Measurements from ENCODE around the gene MEGF9.

MEGF9 gene

GRCh38 chr9:120730654-120731514 is 16.6 kb upstream of the MEGF9 start:
- peak; percentile 63 for DNase-seq (ENCODE audit: low spot score)

DNA sequence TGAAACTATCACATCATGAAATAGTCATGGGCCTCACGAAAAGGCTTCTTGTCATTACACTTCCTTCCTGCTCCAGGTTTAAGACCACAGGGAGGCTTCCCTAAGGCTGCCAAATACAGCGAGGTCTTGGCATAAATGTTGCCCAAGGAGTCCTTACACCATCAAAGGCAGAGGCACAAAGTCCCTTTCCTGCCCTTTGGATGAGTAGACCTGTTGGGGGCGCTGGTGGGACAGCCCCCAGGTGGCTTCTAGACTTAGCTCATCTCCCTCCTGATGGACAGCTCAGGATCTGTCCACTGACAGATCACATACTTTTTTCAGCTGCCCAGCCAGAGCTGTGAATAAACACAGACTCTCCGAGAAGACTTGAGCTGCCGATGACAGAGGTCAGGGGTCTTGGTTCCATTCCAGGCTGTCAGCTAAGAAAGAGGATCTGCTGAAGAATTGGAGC is 15.5 kb upstream of the MEGF9 start:
- DNase-seq (ENCODE audit: low spot score): peak; percentile 71

- DNase-seq (ENCODE audit: low spot score): no peak
These were observed 12.2 kb upstream of the MEGF9 start for GRCh38 chr9:120726484-120726883.

DNA sequence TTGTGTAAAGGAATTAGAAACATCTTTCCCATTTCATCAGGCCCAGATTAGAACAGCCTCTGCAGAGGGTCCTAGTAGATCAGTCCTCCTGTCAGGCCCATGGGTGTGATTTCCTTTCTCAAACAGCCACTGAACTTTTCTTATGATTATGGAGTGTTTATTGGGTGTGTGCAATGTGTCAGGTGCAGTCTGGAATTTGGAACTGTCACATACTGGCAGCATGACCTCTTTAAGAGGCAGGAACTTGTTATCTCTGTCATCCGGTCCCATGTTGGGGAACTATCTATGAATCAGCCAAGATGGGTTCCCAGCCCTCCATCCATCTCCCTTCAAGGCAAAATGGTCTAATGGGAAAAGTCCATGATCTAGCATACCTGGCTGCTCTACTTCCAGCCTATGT is 11.6 kb upstream of the MEGF9 start:
- DNase-seq (ENCODE audit: low spot score): no peak

- no peak for DNase-seq (ENCODE audit: low spot score)
These were observed 10.6 kb upstream of the MEGF9 start for GRCh38 chr9:120724757-120725400.

DNA sequence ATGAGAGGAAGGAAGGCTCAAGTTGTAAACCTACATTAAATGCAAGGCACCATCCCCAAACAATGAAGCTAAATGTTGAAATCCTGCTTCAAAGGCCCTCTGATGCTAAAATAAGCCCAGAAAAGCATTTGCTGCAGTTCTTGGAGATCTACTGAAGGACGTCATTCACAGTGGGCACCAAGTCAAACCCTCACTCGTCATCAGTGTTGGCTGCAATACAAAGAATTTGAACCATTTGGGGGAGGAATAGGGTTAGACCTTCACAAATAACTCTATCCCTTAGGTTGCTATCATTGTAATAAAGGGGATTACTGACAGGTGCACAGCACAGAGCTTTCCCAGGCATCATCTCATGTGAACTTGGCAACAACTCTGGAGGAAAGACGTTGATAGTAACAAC is 9.3 kb upstream of the MEGF9 start:
- DNase-seq (ENCODE audit: low spot score): no peak

- DNase-seq (ENCODE audit: low spot score): no peak
These were observed 6.1 kb upstream of the MEGF9 start for GRCh38 chr9:120720404-120720803.

DNA sequence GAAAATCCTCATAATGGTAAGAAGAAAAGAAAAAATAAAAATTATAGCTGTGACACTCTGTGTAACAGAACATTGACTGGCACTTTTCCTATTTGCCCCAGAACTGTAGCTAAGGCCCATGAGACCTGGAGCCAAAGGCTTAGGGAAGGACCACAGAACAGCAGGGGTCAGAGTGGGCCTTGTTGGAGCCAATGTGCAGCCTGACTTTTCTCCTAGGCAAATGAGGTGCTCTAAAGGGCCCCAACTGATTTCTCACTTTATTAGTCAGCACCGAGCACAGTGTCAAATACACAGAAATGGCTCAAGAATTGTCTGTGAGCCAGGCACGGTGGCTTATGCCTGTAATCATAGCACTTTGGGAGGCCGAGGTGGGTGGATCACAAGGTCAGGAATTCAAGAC is 4.0 kb upstream of the MEGF9 start:
- no peak for DNase-seq (ENCODE audit: low spot score)

- no peak for DNase-seq (ENCODE audit: low spot score)
These were observed 2.9 kb upstream of the MEGF9 start for GRCh38 chr9:120717176-120717575.

- DNase-seq (ENCODE audit: low spot score): no peak
These were observed 2.2 kb upstream of the MEGF9 start for GRCh38 chr9:120716483-120716882.

- DNase-seq (ENCODE audit: low spot score): peak; percentile 34
These were observed 1.2 kb upstream of the MEGF9 start for GRCh38 chr9:120715389-120715924.

DNA sequence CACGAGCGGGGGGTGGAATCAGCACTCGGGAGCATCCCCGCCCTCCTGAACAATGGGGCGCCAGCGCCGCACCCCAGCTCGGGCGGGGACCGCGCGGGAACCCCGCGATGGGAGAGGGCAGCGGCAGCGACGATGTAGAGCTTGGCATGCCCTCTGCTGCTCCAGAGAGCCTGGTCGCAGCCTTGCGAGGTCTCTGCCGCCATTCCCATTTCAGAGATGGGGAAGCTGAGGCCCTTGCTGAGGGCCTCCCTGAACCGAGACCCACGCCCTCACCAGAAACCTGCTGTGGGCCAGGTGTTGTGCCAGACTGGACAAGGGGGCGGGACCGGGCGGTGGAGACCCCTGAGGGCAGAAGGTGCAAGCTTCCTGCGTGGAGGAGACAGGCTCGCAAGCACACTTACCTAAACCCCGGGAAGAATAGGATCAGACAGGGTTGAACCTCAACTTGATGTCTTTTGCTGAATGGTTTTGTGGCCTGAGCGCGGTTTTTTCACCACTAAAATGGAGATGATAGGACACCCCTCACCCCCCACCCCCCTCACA is 647 bp upstream of the MEGF9 start:
- DNase-seq (ENCODE audit: low spot score): no peak

- peak; percentile 38 for DNase-seq (ENCODE audit: low spot score)
These were observed 798 bp downstream of the MEGF9 start for GRCh38 chr9:120713257-120714087.

- no peak for DNase-seq (ENCODE audit: low spot score)
These were observed 1.7 kb downstream of the MEGF9 start for GRCh38 chr9:120712539-120713031.

DNA sequence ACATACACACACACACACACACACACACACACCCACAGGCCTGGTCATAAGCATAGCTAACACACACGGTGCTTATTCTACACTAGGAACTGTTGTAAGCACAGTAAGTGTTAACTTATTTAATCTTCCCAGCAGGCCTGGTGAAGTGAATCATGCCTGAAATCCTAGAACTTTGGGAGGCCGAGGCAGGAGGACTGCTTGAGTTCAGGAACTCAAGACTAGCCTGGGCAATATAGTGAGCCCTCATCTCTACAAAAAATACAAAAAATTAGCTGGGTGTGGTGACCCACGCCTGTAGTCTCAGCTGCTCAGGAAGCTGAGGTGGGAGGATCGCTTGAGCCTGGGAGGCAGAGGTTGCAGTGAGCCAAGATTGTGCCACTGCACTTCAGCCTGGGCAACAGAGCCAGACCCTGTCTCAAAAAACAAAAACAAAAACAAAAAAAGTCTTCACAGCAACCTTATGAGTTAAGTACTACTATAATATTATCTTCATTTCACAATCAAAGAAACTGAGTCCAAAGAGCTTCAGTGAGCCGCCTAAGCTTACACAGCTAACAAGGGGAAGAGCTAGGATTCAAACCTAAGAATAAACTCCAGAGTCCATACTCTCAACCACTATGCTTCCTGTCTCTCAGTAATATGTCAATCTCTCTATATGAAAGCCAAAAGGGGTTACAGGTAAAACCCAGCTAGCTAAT is 2.3 kb downstream of the MEGF9 start:
- no peak for DNase-seq (ENCODE audit: low spot score)

- DNase-seq (ENCODE audit: low spot score): no peak
These were observed 2.9 kb downstream of the MEGF9 start for GRCh38 chr9:120711354-120711753.

DNA sequence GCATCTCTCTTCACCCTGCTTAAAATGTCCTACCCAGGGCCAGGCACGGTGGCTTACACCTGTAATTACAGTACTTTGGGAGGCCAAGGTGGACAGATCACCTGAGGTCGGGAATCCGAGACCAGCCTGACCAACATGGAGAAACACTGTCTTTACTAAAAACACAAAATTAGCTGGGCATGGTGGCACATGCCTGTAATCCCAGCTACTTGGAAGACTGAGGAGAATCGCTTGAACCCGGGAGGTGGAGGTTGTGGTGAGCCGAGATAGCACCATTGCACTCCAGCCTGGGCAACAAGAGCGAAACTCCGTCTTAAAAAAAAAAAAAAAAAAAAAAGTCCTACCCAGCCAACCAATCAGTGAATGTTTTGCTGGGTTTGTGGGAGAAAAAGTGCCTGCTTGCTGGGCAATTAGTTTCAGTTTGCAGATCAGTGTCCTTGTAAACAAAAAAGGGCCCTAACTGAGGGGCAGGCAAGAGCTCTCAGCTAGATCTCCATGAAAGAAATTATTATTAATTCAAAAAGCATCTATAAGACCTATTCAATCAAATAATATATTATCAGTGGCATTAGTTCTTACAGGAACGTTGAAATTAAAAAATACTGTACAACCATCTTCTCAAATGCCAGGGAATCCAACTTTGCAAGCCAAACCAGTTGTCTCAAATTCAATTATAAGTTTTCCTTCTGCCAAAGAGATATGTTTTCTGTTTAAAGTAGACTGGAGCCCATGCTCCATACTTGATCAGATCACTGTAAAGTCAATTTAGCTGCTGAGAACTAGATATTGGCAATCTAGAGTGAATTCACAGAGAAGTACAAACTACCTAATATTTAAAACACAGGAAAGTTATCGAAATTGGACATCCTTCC is 3.9 kb downstream of the MEGF9 start:
- DNase-seq (ENCODE audit: low spot score): no peak

- no peak for DNase-seq (ENCODE audit: low spot score)
These were observed 5.6 kb downstream of the MEGF9 start for GRCh38 chr9:120708526-120709224.

- no peak for DNase-seq (ENCODE audit: low spot score)
These were observed 7.1 kb downstream of the MEGF9 start for GRCh38 chr9:120707170-120707569.

- no peak for DNase-seq (ENCODE audit: low spot score)
These were observed 9.1 kb downstream of the MEGF9 start for GRCh38 chr9:120705174-120705573.

All from iPS-NIHi11 (cell line).